GM21381 (cell line): ENCODE results near the gene NDC1.
"Not testable (repeated sequence)": the region's sequence is repeated elsewhere in the genome, so short reads cannot be mapped to it uniquely, and the experiment has no call there.

Source experiments
- ATAC-seq: cut with Tn5 transposase; IDR thresholded peaks from one replicate; pipeline ENCODE4 v1.9.1; 2021; ENCODE audit warnings: mild to moderate bottlenecking, moderate library complexity; ENCODE audit not compliant: unreplicated experiment

The NDC1 gene, protein sequence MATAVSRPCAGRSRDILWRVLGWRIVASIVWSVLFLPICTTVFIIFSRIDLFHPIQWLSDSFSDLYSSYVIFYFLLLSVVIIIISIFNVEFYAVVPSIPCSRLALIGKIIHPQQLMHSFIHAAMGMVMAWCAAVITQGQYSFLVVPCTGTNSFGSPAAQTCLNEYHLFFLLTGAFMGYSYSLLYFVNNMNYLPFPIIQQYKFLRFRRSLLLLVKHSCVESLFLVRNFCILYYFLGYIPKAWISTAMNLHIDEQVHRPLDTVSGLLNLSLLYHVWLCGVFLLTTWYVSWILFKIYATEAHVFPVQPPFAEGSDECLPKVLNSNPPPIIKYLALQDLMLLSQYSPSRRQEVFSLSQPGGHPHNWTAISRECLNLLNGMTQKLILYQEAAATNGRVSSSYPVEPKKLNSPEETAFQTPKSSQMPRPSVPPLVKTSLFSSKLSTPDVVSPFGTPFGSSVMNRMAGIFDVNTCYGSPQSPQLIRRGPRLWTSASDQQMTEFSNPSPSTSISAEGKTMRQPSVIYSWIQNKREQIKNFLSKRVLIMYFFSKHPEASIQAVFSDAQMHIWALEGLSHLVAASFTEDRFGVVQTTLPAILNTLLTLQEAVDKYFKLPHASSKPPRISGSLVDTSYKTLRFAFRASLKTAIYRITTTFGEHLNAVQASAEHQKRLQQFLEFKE

DNA sequence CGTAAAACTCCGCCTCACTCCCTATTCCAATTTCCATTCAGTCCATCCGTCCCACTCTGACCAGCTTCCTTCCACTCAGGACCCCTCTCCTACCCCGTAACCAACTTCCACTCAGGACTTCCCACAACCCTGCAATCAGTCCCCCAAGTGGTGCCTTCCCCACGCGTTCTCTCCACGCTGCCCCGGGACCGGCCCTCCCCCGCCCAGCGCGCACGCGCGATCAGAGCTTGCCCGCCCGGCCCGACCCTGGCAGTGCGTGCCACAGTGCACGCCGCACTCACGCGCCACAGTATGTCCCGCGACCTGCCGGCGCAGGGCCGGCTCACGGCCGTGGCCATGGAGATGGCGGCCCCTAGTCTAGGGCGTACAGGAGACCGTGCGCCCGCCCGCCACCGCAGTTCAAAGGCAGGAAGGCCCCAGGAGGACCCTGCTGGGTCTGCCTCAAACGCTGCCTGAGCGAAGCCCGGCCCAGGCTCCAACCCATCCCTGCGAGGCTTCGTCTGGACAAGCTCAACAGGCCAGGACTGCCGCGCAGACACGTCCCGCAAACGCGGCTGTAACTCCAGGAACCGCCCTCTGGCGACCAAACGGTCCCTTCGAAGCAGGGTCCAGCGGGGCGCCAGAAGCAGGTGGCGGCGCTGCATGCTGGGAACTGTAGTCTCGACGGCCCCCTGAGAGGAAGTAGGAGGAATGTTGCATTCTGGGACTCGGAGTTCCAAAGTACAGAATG lies at the start of gene NDC1:
TSS of gene NDC1 (minus strand) at position 373 of the 730 bp plus-strand sequence. CDS start at position 338, 35 bp downstream.
- ATAC-seq = peak; percentile 83

DNA sequence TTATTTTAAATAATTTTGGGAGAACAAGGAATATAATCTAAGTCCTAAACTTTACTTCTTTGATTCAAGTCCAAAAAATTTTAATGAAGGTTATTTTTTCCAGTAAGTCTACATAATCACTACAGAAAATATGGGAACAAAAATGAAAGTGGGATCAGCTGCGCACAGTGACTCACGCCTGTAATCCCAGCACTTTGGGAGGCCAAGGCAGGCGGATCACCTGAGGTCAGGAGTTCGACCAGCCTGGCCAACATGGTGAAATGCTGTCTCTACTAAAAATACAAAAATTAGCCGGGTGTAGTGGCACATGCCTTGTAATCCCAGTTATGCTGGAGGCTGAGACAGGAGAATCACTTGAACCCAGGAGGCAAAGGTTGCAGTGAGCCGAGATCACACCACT lies 45.5 kb upstream of the NDC1 start:
- not testable (repeated sequence) for ATAC-seq

DNA sequence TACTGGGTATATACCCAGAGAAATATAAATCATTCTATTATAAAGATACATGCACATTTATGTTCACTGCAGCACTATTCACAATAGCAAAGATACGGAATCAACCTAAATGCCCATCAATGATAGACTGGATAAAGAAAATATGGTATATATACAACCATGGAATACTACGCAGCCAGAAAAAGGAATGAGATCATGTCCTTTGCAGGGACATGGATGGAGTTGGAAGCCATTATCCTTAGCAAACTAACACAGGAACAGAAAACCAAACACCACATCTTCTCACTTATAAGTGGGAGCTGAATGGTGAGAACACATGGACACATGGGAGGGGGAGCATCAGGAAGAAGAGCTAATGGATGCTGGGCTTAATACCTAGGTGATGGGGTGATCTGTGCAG lies 43.8 kb upstream of the NDC1 start:
- ATAC-seq = not testable (repeated sequence)

DNA sequence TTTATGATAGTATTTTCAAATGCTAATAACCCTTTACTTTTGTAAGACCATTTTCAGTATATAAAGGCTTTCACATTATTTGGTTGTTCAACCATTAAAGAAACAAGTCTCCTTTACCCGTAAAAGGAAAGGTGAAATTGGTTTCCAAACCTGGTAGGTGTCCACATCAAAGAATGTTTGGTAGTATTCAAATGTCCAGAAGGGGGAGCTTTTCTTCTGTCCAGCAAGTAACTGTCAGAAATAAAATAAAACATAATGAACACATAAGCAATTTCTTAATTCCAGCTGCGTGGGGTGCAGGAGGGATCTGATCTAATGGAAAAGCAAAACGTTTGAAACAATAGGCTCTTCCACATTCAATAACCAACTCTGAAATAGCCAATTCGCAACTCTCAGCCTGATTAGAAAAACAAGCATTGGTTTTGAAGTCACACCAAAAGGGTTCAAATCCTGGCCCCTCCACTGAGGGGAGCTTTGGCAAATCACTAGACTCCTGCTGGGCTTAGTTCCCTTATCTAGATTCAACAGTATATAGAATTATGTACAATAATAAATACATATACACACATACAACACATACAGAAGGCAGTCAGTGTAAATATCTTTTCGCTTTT lies 40.5 kb upstream of the NDC1 start:
- ATAC-seq = no peak

DNA sequence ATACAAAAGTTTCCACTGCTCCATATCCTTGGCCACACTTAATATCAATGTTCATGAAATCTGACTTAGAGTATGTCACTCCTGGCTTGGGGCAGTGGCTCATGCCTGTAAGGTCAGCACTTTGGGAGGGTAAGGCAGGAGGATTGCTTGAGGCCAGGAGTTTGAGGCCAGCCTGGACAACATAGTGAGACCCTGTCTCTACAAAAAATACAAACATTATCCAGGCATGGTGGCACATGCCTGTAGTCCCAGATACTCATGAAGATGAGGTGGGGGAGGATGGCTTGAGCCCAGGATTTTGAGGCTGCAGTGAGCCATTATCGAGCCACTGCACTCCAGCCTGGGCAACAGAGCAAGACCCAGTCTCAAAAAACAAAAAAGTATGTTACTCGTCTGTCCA lies 37.1 kb upstream of the NDC1 start:
- not testable (repeated sequence) for ATAC-seq

DNA sequence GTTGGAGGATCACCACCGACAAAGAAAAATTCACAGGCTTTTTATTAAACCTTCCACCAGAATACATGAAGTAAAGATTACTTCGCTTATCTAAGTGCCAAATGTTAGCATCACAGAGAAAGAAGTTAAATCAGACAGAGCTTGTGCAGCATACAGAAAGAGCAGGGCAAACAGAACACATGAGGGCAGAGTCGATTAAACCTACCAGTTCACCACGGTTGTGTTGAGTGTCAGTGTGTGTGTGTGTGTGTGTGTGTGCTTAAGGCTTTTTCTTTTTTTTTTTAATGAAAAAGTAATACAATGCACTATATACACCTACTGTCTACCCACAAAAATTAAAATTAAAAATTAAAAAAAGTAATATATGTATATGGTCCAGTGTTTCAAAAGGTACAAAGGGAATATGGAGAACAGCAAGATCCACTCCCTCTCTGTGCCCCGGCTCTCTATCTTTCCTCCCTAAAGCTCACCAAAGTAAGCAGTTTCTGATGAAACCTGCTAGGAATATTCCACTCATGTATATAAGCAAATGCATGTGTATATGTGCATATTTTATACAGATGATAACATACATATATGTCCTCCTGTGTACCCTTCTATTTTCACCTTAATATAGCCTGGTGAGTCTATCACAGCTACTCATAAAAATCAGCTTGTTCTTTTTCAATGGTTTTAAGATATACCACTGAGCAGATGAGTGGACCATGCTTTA lies 33.8 kb upstream of the NDC1 start:
- no peak for ATAC-seq

DNA sequence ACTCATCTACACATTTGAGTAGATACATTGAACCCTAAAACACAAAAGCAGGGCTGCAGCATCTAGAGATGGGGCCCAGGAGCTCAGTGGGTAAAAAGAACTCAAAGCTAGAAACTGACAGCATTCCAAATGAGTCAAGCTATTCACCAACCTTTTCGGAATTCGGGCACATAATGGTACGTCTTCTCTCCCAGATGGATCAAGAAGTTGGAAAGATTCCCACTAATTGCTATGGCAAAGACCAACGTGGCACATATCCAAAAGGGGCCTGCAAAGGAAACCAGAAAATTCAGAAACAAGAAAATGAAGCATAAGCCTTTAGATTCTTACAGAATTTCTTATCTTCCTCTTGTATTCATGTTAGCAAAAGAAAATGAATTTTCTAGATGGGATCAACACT lies 33.1 kb upstream of the NDC1 start:
- no peak for ATAC-seq

DNA sequence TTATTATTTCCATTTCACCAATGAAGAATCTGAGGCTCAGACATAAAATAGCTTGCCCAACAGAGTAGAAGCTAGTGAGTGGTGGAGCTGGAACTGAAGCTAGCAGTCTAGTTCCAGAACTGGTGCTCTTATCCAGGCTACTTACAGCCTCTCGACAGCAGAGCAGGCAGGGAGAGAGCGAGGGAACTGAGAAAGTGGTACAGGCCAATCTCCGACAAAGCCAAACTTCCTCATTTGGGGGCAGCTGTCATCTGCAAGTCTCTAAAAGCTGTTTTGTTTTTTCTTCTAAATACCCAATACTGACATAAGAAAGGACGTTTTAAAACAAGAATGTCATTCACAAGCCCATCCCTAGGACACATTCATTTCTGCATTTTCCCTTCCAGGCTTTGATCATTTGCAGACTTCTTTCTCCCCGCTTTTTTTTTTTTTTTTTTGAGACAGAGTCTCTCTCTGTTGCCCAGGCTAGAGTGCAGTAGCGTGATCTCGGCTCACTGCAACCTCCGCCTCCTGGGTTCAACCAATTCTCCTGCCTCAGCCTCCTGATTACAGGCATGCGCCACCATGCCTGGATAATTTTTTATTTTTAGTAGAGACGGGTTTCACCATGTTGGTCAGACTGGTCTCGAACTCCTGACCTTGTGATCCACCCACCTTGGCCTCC lies 31.5 kb upstream of the NDC1 start:
- ATAC-seq = no peak

DNA sequence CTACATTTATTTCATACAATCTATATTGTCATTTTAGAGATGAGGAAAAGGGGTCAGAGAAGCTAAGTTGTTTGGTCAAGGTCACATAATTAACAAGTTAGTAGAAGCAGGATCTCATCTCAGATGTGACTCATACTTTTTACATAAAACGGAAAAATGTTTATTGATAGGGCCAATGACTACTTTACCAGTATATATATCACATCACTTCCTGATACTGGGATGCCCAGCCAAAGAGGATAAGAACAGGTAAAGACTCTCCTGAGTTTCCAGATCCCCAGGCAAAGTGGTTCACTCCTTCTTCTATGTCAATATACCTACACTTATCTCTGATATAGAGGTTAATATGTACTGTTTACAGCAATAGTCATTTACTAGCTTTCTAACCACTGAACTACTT lies 30.5 kb upstream of the NDC1 start:
- ATAC-seq = no peak

DNA sequence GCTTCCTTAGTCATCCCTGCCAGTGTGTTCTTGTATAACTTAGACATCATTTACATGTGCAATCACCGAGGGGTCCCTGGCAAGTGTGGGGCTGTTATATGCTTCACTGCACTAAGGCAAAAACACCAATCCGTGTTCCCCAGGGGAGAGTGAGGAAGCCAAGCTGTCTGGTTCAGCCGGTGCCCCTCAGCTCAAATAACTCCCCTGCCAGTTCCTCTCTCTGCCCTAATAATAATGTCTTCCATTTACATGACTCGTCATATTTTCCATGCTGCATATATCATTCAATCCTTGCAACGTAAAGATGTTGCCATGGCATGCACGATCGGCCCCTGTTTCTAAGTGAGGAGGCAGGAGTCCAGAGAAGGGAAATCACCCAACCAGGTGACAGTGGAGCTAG lies 24.4 kb upstream of the NDC1 start:
- no peak for ATAC-seq

DNA sequence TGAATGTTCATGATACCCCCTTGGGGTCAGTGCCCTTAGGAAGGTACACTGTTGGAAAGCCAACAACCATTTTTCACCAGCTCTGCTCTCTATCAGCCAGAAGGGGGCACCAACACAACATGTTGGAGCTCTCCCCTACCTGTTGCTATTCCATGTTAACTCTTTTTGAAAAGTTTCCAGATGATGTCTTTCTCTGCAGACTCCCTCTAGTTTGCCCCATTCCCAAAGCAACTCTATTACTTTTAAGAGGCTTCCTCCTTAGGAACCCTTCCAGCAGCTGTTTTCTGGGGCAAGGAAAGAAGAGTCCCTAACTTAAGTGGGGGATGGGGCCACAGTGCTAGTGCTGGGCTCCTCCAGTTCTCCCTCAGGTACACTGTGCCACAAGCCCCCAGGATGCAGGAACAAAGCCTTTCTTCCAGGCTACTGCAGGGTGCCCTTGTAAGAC lies 22.9 kb upstream of the NDC1 start:
- ATAC-seq = no peak

DNA sequence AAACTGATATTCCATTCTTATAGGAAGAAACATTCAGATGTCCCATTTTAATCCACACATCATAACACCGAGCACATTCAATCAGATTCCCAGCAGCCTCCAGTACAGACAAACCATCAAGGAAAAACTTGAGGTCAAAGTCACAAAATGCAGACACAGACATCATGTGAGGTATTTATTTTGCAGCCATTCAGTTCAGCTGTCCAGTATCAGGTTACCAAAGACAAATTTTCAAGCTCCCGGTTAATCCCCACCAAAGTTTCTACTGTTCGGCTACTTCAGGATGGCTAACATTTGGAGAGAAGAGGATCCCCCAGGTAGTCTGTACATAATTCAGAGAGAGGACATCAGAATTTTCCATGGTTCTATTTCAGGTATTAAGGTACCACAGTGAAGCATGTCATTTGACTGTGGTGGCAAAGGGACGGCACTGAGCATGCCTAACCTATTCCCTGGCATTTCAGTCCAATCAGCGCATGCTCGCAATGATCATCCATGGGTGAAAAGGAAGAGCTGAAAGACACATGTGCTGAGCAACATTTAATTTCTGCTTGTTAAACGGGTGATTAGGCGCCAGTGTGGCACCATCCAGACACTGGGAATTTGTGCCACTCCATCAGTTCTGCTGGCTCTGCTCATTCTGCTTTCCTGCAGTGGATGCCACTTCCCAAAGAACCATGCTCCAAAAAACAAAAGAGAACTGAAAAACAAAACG lies 13.6 kb upstream of the NDC1 start:
- ATAC-seq = no peak

DNA sequence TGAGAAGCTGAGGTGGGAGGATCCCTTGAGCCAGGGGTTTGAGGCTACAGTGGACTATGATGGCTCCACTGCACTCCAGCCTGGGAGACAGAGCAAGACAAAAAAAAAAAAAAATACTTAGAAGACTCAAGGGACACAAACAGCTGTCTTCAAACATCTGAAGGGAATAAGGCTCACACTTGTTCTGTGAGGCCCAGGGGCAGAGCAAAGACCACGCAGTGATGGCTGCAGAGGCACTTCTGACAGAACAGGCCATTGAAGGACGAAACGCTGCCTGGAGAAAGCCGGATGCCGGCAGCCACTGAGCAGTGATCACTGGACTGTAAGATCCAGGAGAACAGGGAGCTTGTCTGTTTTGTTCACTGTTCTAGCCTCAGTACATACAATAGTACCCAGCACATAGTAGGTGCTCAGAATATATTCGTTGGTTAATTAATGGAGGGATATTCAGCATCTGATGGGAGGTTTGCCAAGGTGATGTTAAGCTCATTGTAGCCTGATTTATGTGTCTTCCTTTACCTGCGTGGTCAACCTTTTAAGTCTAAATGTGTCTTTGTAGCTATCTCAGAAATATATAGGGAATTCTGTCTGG lies 12.1 kb upstream of the NDC1 start:
- no peak for ATAC-seq

DNA sequence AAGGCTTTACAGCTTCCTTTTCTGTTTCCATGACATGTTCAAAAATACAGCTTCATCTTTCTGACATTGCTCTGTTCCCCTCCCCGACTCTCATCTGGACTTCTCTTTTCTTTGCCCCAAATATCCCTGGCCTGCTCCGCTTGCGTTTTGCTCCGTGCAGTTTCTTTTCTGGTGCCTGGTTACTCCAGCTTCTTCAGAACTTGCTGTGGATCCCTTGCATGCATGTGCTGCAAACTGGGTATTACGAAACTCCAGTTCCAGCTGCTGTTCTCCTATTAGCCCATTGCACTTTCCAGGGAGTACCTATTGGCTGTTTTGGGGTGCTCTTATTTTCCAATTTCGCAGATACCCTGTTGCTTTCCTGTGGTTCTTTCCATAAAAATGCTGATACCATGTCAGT lies 9.9 kb upstream of the NDC1 start:
- no peak for ATAC-seq

DNA sequence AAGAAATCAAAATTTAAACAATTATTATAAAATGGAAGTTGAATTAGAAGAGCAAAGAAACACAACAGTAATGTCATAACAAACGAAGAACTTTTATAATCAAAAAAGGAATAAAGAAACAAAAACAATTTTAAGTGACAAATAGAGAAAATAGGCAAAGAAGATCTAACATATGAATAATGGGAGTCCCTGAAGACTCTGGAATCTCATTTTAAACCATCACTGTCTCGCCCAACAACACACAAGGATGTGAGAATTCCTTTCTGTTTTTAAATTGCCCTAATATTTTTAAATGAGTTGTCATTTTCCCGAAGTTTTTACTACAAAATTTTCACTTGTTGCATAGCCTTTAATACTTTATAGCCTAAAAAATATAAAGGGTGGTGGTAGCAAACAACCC lies 4.3 kb upstream of the NDC1 start:
- ATAC-seq = no peak

DNA sequence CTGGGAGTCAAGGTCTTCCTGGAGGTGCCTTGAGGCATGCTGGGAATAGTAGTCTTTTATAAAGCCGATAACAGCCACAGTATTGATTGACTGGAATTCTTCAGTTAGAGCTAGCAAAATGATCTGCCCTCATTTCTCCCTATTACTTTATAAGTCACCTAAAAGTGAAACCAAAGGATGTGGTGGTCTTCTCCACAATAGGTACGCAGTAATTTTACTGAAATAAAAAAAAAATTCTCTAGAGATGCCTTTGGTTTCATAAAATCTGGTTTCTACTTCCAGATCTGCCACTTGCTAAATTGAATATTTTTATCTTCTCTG lies 518 bp upstream of the NDC1 start:
- ATAC-seq = no peak

DNA sequence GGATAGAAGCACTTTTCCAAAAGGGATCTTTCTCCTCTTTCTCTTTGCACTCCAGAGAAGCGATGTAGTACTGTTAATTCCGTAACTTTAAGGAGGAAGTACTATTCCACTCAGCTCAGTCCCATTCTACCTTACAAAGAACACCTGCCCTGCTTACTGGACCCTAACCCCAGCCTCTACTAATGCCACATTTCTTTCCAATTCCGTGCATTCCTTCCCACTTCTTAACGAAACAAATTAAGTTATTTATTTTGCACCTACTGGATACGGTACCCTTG lies 511 bp downstream of the NDC1 start:
- ATAC-seq = no peak

DNA sequence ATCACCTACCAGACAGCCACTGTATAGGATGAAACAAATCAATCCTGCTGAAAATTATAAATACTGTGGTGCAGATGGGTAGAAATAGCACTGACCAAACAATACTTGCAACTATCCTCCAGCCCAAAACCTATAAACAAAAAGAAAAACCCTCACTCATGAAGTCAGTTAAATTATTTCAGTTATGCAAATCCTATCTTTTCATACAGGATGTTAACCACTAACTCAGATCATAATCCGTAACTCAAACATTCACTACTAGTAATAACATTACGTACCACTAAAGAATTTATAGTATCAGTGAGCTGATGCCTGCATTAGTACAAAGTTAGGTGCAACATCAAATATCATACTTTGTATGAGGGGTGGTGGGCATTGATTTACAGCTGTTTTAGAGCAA lies 2.6 kb downstream of the NDC1 start:
- ATAC-seq = no peak

DNA sequence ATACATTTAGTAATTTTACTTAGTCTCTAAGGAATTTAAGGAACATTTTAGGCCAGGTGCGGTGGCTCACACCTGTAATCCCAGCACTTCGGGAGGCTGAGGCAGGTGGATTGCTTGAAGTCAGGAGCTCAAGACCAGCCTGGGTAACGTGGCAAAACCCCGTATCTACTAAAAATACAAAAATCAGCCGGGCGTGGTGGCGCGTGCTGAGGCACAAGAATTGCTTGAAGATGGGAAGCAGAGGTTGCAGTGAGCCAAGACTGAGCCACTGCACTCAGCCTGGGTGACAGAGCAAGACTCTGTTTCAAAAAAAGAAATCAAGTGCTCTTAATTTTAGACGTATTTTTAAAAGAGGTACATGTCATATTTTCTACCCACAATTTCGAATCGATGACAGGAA lies 3.3 kb downstream of the NDC1 start:
- ATAC-seq = no peak

DNA sequence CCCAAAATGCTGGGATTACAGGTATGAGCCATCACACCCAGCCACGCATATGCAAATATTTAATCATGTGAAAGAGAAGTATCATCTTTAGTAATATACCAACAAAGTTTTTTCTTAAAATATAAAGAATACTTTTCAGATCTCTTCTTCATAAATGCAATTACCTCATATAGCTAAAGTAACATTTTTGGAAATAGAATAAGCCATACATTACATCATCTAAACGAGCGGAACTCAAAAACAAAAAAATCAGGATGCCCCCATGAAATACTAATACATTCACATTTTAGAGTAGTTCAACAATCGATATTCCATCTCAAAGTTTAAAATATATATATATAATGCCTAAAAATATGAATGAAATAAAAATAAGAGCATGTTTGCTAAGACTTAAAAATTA lies 4.7 kb downstream of the NDC1 start:
- ATAC-seq = no peak
